HEK293T (cell line): ENCODE measurements around the gene HHIPL1.

Experiments
- ARNT ChIP-seq: fragments of 450-650 bp; IDR thresholded peaks from 2 replicates; pipeline ENCODE4 v1.6.1; 2017; ENCODE audit warnings: mild to moderate bottlenecking
- BHLHE40 ChIP-seq: fragments of 450-650 bp; IDR thresholded peaks from 2 replicates; pipeline ENCODE4 v1.6.1; 2016; ENCODE audit warnings: mild to moderate bottlenecking, moderate library complexity, borderline replicate concordance
- CTBP1 ChIP-seq: fragments of 450-650 bp; IDR thresholded peaks from 2 replicates; pipeline ENCODE4 v1.6.1; 2016; ENCODE audit warnings: borderline replicate concordance
- ELF4 ChIP-seq: fragments of 450-650 bp; IDR thresholded peaks from 2 replicates; pipeline ENCODE4 v1.6.1; 2017; ENCODE audit warnings: antibody characterized with exemption
- FOXA1 ChIP-seq: fragments of 450-650 bp; IDR thresholded peaks from 2 replicates; pipeline ENCODE4 v1.6.1; 2016; ENCODE audit warnings: mild to moderate bottlenecking
- FOXK2 ChIP-seq: fragments of 450-650 bp; IDR thresholded peaks from 2 replicates; pipeline ENCODE4 v1.6.1; 2016; ENCODE audit warnings: mild to moderate bottlenecking
- FOXM1 ChIP-seq: fragments of 450-650 bp; IDR thresholded peaks from 2 replicates; pipeline ENCODE4 v1.6.1; 2017; ENCODE audit warnings: mild to moderate bottlenecking, borderline replicate concordance
- LEF1 ChIP-seq: fragments of 450-650 bp; IDR thresholded peaks from 2 replicates; pipeline ENCODE4 v1.6.1; 2017; ENCODE audit warnings: mild to moderate bottlenecking, borderline replicate concordance
- NFRKB ChIP-seq: fragments of 450-650 bp; IDR thresholded peaks from 2 replicates; pipeline ENCODE4 v1.6.1; 2016; ENCODE audit warnings: mild to moderate bottlenecking, moderate library complexity
- SP1 ChIP-seq: fragments of 450-650 bp; IDR thresholded peaks from 2 replicates; pipeline ENCODE4 v1.6.1; 2017
- TARDBP ChIP-seq: fragments of 450-650 bp; IDR thresholded peaks from 2 replicates; pipeline ENCODE4 v1.6.1; 2016
- TF ChIP-seq, protein P1 (sequence below): fragments of 450-650 bp; IDR thresholded peaks from 2 replicates; pipeline ENCODE4 v1.6.1; 2016

DNA sequence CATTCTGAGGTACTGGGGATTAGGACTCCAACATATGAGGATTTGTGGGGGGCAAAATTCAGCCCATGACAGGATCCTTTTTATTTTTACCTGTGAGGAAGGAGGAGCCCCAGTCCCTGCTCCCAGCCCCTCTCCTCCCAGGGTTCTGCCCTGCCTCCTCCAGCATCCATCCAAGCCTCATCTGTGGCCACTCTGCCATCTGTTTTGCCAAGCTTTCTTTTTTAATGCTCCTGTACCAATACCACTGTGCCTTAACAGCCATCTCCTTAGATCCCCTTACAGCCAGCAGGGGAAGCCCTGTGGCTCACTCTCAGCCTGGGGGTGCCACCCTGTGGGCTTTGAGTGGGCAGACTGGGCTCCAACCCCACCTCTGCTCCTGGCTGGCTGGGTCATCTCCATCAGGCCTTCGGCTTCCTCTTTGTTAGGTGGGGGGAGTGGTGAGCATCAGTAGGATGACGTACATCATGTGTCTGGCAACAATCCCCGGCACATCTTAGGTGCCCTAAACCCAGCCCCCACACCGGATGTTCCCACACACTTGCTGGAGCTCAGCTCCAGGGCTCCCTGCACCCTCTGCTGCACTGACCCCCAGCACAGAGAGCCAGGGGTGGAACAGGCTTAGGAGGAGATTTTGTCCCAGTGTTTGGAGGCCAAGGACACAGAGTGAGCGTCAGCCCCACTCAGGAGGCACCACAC lies 79.4 kb downstream of the HHIPL1 start:
- no peak for TF ChIP-seq SP1
- TF ChIP-seq FOXM1 = no peak
- no peak for TF ChIP-seq ELF4
- TF ChIP-seq FOXK2 = no peak
- TF ChIP-seq, protein P1, sequence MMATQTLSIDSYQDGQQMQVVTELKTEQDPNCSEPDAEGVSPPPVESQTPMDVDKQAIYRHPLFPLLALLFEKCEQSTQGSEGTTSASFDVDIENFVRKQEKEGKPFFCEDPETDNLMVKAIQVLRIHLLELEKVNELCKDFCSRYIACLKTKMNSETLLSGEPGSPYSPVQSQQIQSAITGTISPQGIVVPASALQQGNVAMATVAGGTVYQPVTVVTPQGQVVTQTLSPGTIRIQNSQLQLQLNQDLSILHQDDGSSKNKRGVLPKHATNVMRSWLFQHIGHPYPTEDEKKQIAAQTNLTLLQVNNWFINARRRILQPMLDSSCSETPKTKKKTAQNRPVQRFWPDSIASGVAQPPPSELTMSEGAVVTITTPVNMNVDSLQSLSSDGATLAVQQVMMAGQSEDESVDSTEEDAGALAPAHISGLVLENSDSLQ = no peak
- TF ChIP-seq BHLHE40 = no peak
- no peak for TF ChIP-seq CTBP1
- no peak for TF ChIP-seq NFRKB
- TF ChIP-seq ARNT = no peak
- TF ChIP-seq TARDBP = no peak
- TF ChIP-seq FOXA1 = no peak
- TF ChIP-seq LEF1 = no peak
